ENCODE results near the gene SPC25. TPM values are rescaled to one million over a fixed set of nuclear protein-coding genes. Genes with fewer than 3 reads are reported as not detected.

The SPC25 gene
- total RNA-seq, 1 donor from 2014 or later, result 0.60 TPM

DNA sequence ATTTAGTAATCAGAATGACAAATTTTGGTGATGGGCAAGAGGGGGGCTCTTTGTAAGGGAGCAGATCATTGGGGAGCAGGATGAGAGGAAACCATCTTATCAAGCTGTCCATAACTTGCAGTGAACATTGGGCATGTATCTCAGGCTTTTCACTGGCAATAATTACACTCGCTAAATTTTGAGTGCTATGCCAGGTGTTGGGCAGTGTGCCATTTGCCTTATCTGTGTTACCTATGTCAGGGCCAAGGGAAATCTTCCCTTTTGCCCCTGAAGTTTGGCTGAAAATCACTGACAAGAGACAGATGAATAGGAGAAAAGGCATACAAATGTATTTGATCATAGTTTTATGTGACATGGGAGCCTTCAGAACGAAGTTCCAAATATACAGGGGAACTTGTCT is 48.8 kb downstream of the SPC25 start:
- no peaks in the 10 kb centered on the region for H3K27me3 ChIP-seq (ENCODE audit: low read depth)
- TF ChIP-seq, protein P1, sequence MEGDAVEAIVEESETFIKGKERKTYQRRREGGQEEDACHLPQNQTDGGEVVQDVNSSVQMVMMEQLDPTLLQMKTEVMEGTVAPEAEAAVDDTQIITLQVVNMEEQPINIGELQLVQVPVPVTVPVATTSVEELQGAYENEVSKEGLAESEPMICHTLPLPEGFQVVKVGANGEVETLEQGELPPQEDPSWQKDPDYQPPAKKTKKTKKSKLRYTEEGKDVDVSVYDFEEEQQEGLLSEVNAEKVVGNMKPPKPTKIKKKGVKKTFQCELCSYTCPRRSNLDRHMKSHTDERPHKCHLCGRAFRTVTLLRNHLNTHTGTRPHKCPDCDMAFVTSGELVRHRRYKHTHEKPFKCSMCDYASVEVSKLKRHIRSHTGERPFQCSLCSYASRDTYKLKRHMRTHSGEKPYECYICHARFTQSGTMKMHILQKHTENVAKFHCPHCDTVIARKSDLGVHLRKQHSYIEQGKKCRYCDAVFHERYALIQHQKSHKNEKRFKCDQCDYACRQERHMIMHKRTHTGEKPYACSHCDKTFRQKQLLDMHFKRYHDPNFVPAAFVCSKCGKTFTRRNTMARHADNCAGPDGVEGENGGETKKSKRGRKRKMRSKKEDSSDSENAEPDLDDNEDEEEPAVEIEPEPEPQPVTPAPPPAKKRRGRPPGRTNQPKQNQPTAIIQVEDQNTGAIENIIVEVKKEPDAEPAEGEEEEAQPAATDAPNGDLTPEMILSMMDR (IDR thresholded peaks at IDR 0.05; ENCODE audit: borderline replicate concordance), result no peak
- DNase-seq, result no peak
- no peak overlapping the region for H3K4me3 ChIP-seq
- no peaks in the 10 kb centered on the region for H3K9me3 ChIP-seq (replicated peaks)
- no peak overlapping the region for H3K27ac ChIP-seq (replicated peaks)
- H3K36me3 ChIP-seq, result peaks cover 30% of the 10 kb centered on the region
- intact Hi-C loops (cut with micrococcal nuclease), result no loop called here
- H3K4me1 ChIP-seq, result no peaks in the 10 kb centered on the region

DNA sequence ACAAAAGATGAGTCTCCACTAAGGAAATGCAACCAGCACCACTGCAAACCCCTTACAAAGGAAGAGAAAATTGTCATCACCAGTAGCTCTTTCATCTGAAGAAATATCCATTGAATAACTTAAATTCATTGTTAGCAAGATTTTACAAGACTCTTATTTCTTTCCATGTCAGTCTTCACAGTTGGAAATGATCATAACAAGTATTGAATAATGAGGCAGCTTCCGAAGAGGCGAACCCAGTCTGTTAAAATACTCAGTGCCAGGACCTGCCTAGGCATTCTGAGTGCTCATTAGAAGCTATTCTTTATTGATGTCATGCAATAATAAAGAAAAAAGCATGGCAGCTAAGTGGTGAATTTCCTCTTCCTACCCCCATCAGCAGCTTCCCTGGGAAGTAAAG is 54.3 kb downstream of the SPC25 start:
- no peak for DNase-seq

DNA sequence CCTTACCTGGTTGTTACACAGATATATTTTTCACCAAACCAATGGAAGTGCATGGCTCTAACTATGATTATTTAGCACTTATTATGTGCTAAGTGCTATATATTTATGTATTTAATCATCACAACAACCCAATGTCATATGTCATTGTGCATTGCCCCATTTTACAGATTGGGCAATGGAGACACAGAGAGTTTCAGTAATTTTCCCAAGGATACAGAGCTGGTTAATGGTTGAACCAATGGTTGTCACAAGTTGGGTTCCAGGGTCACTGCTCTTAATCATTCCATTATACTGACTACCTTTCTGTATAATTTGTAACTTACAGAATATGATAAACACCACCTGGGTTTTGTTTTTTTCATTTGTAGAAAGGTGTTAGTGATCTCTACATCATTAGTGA is 58.6 kb downstream of the SPC25 start:
- TF ChIP-seq, protein P1 (IDR thresholded peaks at IDR 0.05; ENCODE audit: borderline replicate concordance), result no peak
- H3K9me3 ChIP-seq (replicated peaks), result peaks cover 8% of the 10 kb centered on the region
- H3K36me3 ChIP-seq, result peaks cover 78% of the 10 kb centered on the region
- H3K4me1 ChIP-seq, result no peaks in the 10 kb centered on the region
- H3K4me3 ChIP-seq, result no peak overlapping the region
- no peak for DNase-seq
- no peaks in the 10 kb centered on the region for H3K27me3 ChIP-seq (ENCODE audit: low read depth)
- intact Hi-C loops (cut with micrococcal nuclease), result no loop called here
- no peak overlapping the region for H3K27ac ChIP-seq (replicated peaks)

More for the DNA sequence above, 54.3 kb downstream of the SPC25 start:
- intact Hi-C loops (cut with micrococcal nuclease), result no loop called here
- Histone ChIP-seq H3K4me1 (no peaks in the 10 kb centered on the region), H3K27me3 (ENCODE audit: low read depth) (no peaks in the 10 kb centered on the region), H3K4me3 (no peak overlapping the region), H3K36me3 (peaks cover 65% of the 10 kb centered on the region), H3K9me3 (replicated peaks) (peaks cover 3% of the 10 kb centered on the region), H3K27ac (replicated peaks) (no peak overlapping the region)
- TF ChIP-seq, protein P1 (IDR thresholded peaks at IDR 0.05; ENCODE audit: borderline replicate concordance), result no peak

DNA sequence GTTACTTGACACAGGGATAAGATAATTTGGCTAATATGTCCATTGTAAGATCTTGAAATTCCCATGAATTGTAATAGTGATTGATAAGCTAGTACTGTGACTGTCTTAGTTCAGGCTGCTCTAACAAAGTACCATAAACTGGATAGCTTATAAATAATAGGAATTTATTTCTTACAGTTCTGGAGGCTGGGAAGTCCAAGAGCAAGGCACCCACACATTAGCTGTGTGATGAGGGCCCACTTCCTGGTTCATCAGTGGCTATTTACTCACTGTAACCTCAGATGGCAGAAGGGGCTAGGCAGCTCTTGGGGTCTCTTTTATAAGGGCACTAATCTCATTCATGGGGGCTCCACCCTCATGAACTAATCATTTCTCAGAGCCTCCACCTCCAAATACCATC is 59.3 kb downstream of the SPC25 start:
- Histone ChIP-seq H3K9me3 (replicated peaks) (peaks cover 8% of the 10 kb centered on the region), H3K27me3 (ENCODE audit: low read depth) (no peaks in the 10 kb centered on the region), H3K36me3 (peaks cover 72% of the 10 kb centered on the region), H3K4me3 (no peak overlapping the region), H3K4me1 (no peaks in the 10 kb centered on the region), H3K27ac (replicated peaks) (no peak overlapping the region)
- intact Hi-C loops (cut with micrococcal nuclease), result no loop called here
- TF ChIP-seq, protein P1 (IDR thresholded peaks at IDR 0.05; ENCODE audit: borderline replicate concordance), result no peak
- DNase-seq, result no peak

DNA sequence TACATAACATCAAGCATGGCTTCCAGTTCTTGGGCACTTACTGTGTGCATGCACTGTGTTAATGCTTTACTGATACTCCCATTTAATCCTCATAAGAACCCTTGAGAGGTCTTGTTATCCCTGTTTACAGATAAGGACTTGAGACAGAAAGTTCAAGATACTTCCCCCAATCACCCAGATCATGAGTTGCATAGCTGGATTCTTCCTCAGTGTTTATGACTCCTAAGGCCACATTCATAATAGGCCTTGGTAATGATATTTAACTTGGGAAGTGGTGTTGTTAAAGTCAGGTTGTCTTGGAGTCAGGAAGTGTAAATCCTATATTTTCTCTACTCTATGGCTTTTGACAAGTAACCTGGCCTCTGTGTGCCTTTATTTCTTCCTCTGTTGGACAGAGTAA is 65.1 kb downstream of the SPC25 start:
- no peaks in the 10 kb centered on the region for H3K27me3 ChIP-seq (ENCODE audit: low read depth)
- H3K9me3 ChIP-seq (replicated peaks), result no peaks in the 10 kb centered on the region
- H3K27ac ChIP-seq (replicated peaks), result no peak overlapping the region
- peaks cover 29% of the 10 kb centered on the region for H3K36me3 ChIP-seq
- peaks cover 3% of the 10 kb centered on the region for H3K4me1 ChIP-seq
- intact Hi-C loops (cut with micrococcal nuclease), result no loop called here
- TF ChIP-seq, protein P1 (IDR thresholded peaks at IDR 0.05; ENCODE audit: borderline replicate concordance), result no peak
- no peak overlapping the region for H3K4me3 ChIP-seq
- DNase-seq, result no peak

DNA sequence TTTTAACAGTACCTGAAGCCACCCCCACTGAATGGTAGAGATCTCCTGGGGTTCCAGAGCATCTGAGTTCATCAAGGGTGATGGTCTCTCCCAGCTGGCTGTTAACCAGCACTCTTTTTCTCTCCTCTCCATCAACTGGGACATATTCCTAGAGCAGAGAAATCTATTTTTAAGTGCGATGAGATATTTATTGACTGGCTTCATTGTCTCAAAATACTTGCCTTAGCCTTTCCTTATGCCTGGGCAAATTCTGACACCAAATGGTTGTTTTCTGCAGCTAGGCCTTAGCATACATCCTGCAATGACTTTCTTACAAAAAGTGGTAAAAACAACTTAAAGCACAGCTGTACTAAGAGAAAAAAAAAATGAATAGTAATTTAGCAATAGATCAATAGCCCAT is 68.2 kb downstream of the SPC25 start:
- intact Hi-C loops (cut with micrococcal nuclease), result no loop called here
- H3K4me3 ChIP-seq, result no peak overlapping the region
- no peak for DNase-seq
- peaks cover 11% of the 10 kb centered on the region for H3K36me3 ChIP-seq
- H3K27me3 ChIP-seq (ENCODE audit: low read depth), result no peaks in the 10 kb centered on the region
- peaks cover 33% of the 10 kb centered on the region for H3K4me1 ChIP-seq
- TF ChIP-seq, protein P1 (IDR thresholded peaks at IDR 0.05; ENCODE audit: borderline replicate concordance), result no peak
- H3K9me3 ChIP-seq (replicated peaks), result no peaks in the 10 kb centered on the region
- H3K27ac ChIP-seq (replicated peaks), result no peak overlapping the region

All from left ventricle myocardium inferior (tissue), 1 donor.